Body of pancreas (tissue), 4 donors: ENCODE measurements around the gene RXFP4.

Experiments
- CTCF ChIP-seq, 7 experiments: fragments of 450-650 bp in 4 of 7; fragments of 200-600 bp in 3 of 7; sonication (generic) in 3 of 7; IDR thresholded peaks; one replicate each; pipeline ENCODE4 v1.5.1; 2016 to 2019; ENCODE audit warnings: antibody characterized with exemption in 7 of 7
- POLR2A ChIP-seq, 3 donors: fragments of 450-650 bp; IDR thresholded peaks; one replicate each; pipeline ENCODE4 v1.6.1; 2016; ENCODE audit warnings: antibody characterized with exemption in 3 of 3, mild to moderate bottlenecking in 2 of 3

GRCh38 chr1:155960081-155960745 is 18.8 kb downstream of the RXFP4 start:
- no peak for TF ChIP-seq CTCF (IDR thresholded peaks at IDR 0.05)
- TF ChIP-seq POLR2A (IDR thresholded peaks at IDR 0.05): no peak
